ENCODE results near the gene SIPA1L3. TPM values are rescaled to one million over a fixed set of nuclear protein-coding genes. Genes with fewer than 3 reads are reported as not detected.

The SIPA1L3 gene
- total RNA-seq, 2 experiments from 2014 or later = 15.5 to 17.7 TPM

- Mint-ChIP-seq H3K4me3 (no peak overlapping the region), H3K27ac (no peak overlapping the region), H3K4me1 (ENCODE audit: low read depth) (peaks cover 4% of the 10 kb centered on the region), H3K9me3 (no peaks in the 10 kb centered on the region), H3K27me3 (no peaks in the 10 kb centered on the region), H3K36me3 (ENCODE audit: low read depth) (no peaks in the 10 kb centered on the region)
- Histone ChIP-seq H3K27me3 (ENCODE audit: control insufficient read depth in 1 of 2, insufficient read depth in 2 of 2, low read length in 2 of 2) (no peaks in the 10 kb centered on the region), H3K27ac (ENCODE audit: low read depth in 1 of 2, low read length in 2 of 2) (no peak overlapping the region), H3K9me3 (ENCODE audit: control insufficient read depth in 1 of 2, insufficient read depth in 1 of 2, low read length in 2 of 2) (peaks cover 0 to 12% of the 10 kb centered on the region in 2 experiments), H3K4me3 (ENCODE audit: low read length) (no peak overlapping the region), H3K4me1 (ENCODE audit: insufficient read depth, low read length) (no peaks in the 10 kb centered on the region), H3K36me3 (ENCODE audit: insufficient read depth, low read length) (peaks cover 3% of the 10 kb centered on the region)
- DNase-seq (no peak), ATAC-seq (ENCODE audit: poor library complexity) (no peak)
- POLR2A ChIA-PET = no interaction called here
- intact Hi-C loops (cut with DNase I, micrococcal nuclease) = no loop called here
- no peak for TF ChIP-seq CTCF (IDR thresholded peaks at IDR 0.05)
- CTCF ChIA-PET = no interaction called here
Observed at GRCh38 chr19:37979547-37980082, 72.6 kb downstream of the SIPA1L3 start.

DNA sequence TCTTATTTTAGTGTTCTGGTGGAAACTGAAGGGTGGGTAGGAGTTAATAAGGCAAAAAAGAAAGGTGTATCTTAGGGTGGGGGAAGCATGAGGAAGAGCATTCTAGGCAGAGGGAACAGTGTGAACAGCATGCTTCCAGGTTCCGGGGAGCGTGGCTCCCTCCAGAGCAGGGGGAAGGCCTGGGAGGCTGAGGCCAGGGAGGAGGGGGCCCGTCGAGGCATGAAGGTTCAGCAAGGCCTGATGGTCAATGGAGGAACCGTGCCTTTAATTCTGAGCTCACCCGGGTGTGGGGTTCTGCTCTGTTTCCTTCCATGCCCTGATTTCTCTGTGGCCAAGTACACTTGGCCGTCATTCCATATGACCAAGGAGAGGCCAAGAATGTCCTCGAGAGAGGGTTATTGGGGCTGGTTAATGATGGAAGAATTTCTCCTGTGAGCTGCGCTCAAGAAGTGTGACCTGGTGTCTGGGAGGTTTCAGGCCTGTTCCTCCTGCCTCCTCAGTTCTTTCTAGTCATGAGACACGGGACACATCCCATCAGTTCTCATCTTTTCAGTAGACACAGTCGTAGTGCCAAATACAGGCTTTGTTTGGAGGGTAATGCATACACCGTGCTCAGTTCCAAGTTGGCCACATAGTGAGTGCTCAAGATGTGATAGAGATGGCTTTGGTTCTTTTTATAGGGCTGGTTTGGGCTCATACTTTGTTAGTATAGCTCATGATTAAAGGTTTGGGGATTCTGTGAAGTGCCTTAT, 73.6 kb downstream of the SIPA1L3 start:
- no peaks in the 10 kb centered on the region for H3K9me3 Mint-ChIP-seq
- no peaks in the 10 kb centered on the region for H3K4me1 ChIP-seq (ENCODE audit: insufficient read depth, low read length)
- intact Hi-C loops (cut with DNase I, micrococcal nuclease) = no loop called here
- no peaks in the 10 kb centered on the region for H3K27me3 ChIP-seq (ENCODE audit: control insufficient read depth in 1 of 2, insufficient read depth in 2 of 2, low read length in 2 of 2)
- ATAC-seq (ENCODE audit: poor library complexity) (no peak), DNase-seq (no peak)
- no peaks in the 10 kb centered on the region for H3K27me3 Mint-ChIP-seq
- H3K4me3 ChIP-seq (ENCODE audit: low read length) = no peak overlapping the region
- H3K4me1 Mint-ChIP-seq (ENCODE audit: low read depth) = peaks cover 12% of the 10 kb centered on the region
- H3K4me3 Mint-ChIP-seq = no peak overlapping the region
- no peak overlapping the region for H3K27ac ChIP-seq (ENCODE audit: low read depth in 1 of 2, low read length in 2 of 2)
- peaks cover 0 to 7% of the 10 kb centered on the region in 2 experiments for H3K9me3 ChIP-seq (ENCODE audit: control insufficient read depth in 1 of 2, insufficient read depth in 1 of 2, low read length in 2 of 2)
- H3K36me3 Mint-ChIP-seq (ENCODE audit: low read depth) = no peaks in the 10 kb centered on the region
- ChIA-PET POLR2A (no interaction called here), CTCF (interaction anchor here (0.7 kb wide), 1 partner anchor 23 kb away, joined by 3 read pairs; no protein-coding TSS in a partner anchor)
- H3K27ac Mint-ChIP-seq = no peak overlapping the region
- H3K36me3 ChIP-seq (ENCODE audit: insufficient read depth, low read length) = peaks cover 3% of the 10 kb centered on the region
- TF ChIP-seq CTCF (IDR thresholded peaks at IDR 0.05) = no peak

GRCh38 chr19:37981785-37982475, 74.9 kb downstream of the SIPA1L3 start:
- CTCF ChIA-PET = no interaction called here
- Histone ChIP-seq H3K9me3 (ENCODE audit: control insufficient read depth in 1 of 2, insufficient read depth in 1 of 2, low read length in 2 of 2) (no peaks in the 10 kb centered on the region), H3K27ac (ENCODE audit: low read depth in 1 of 2, low read length in 2 of 2) (no peak overlapping the region), H3K4me1 (ENCODE audit: insufficient read depth, low read length) (peaks cover 7% of the 10 kb centered on the region), H3K36me3 (ENCODE audit: insufficient read depth, low read length) (peaks cover 3% of the 10 kb centered on the region), H3K4me3 (ENCODE audit: low read length) (no peak overlapping the region), H3K27me3 (ENCODE audit: control insufficient read depth in 1 of 2, insufficient read depth in 2 of 2, low read length in 2 of 2) (no peaks in the 10 kb centered on the region)
- Mint-ChIP-seq H3K4me3 (no peak overlapping the region), H3K4me1 (ENCODE audit: low read depth) (peaks cover 19% of the 10 kb centered on the region), H3K27ac (no peak overlapping the region), H3K36me3 (ENCODE audit: low read depth) (no peaks in the 10 kb centered on the region), H3K27me3 (no peaks in the 10 kb centered on the region), H3K9me3 (no peaks in the 10 kb centered on the region)
- DNase-seq = no peak
- intact Hi-C loops (cut with DNase I, micrococcal nuclease) = no loop called here
- no peak for ATAC-seq (ENCODE audit: poor library complexity)
- POLR2A ChIA-PET = no interaction called here
- no peak for TF ChIP-seq CTCF (IDR thresholded peaks at IDR 0.05)
